ENCODE data around the gene KARS1.

DNA sequence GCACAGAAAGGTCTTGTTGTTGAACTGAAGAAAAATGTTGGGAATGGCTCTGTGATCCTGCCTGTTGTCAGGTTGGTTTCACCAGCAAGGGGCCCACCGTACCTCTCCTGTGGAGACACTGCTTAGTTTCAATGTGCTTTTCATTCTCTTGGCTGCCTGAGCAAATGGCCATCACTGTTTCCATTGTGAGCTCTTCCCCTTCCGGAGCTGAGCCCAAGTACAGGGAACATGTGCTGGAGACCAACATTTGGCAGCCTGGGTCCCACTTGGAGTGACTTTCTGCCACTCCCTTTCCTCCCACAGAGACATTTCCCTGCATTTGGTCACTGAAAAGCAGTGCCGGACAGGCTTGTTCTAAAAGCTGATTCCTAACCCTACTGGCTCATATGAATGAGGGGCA lies 58.2 kb downstream of the KARS1 start:
- TF ChIP-seq POLR2A (IDR thresholded peaks at IDR 0.05) (no peak), CTCF (IDR thresholded peaks at IDR 0.05) (no peak)
